ENCODE measurements around the gene CAMK1D. TPM values are rescaled to one million over a fixed set of nuclear protein-coding genes. Genes with fewer than 3 reads are reported as not detected.

The CAMK1D gene
- total RNA-seq, 4 donors from 2014 or later: 8.8 to 17.8 (median 13.9) TPM

DNA sequence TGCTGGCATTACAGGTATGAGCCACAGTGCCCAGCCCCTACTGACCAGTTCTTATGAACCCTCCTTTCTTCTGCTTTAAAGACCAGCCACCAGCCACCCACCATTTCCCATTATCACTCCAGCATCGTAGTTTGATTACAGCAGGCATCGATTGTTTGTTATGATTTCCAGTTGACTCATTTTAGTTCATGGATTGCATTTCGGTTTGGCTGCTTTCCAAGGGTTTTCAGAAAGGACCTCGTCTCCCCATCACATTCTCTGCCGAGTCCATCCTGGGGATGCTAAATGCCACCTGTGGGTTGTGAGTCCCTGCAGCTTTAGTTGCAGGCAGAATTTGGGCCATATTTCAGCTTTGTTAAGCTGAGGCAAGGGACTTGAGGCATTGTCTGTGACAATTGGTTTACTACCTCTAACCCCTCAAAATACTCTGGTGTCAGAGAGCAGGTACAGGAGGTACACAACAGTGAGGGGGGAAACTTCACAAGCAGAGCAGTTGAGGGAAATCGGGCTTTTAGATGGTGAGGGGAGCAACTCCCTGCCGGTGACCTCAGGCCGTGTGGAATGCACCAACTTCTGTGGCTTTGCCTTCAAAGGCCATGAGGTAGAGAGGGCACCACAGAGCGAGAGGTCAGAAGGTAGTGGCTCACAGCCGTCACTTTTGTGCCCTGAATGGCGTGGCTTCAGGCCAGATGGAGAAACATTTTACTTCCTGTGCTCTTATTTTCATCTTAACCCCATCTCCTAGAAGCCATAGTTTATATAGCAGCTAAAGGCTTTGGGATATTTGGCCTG, 448.3 kb downstream of the CAMK1D start:
- TF ChIP-seq, protein P1, sequence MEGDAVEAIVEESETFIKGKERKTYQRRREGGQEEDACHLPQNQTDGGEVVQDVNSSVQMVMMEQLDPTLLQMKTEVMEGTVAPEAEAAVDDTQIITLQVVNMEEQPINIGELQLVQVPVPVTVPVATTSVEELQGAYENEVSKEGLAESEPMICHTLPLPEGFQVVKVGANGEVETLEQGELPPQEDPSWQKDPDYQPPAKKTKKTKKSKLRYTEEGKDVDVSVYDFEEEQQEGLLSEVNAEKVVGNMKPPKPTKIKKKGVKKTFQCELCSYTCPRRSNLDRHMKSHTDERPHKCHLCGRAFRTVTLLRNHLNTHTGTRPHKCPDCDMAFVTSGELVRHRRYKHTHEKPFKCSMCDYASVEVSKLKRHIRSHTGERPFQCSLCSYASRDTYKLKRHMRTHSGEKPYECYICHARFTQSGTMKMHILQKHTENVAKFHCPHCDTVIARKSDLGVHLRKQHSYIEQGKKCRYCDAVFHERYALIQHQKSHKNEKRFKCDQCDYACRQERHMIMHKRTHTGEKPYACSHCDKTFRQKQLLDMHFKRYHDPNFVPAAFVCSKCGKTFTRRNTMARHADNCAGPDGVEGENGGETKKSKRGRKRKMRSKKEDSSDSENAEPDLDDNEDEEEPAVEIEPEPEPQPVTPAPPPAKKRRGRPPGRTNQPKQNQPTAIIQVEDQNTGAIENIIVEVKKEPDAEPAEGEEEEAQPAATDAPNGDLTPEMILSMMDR (IDR thresholded peaks at IDR 0.05; ENCODE audit: low read depth): no peak

DNA sequence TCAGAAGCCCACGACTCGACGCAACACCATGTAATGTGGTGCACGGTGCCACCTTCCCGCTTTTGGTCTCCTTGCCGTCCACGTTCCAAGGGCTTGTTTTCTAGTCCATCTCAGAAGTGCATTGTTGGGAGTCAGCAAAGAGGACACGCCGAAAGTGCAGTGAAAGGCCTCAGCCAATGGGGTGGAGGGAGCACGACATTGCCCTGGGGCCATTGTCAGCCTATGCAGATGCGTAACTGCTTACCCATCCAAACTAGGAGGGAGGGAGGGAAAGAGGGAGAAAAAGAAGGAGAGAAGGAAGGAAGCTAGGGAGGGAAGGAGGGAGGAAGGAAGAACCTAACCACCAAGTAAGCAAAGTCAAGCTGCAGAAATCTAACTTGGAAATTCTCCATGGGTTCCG, 449.8 kb downstream of the CAMK1D start:
- TF ChIP-seq, protein P1 (IDR thresholded peaks at IDR 0.05; ENCODE audit: low read depth): no peak

DNA sequence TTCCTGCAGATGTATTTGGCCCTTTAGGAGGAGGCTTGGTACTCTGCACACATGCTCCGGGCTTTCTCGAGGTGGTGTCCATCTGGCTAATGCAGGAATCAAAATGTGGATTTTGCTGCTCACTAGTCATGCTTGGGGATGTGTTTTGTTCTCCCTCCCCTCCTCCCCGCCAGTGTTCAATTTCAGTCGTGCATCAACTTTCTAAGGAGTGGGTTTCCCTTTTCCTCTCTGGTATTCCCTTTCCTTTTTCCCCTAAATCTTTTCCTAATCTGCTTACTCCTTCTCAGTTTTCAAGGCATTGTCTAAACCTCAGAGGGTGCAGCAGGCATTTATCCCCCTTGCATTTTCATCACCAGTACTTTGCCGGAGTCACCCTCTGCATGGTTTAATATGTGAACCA, 450.4 kb downstream of the CAMK1D start:
- TF ChIP-seq, protein P1 (IDR thresholded peaks at IDR 0.05; ENCODE audit: low read depth): no peak

DNA sequence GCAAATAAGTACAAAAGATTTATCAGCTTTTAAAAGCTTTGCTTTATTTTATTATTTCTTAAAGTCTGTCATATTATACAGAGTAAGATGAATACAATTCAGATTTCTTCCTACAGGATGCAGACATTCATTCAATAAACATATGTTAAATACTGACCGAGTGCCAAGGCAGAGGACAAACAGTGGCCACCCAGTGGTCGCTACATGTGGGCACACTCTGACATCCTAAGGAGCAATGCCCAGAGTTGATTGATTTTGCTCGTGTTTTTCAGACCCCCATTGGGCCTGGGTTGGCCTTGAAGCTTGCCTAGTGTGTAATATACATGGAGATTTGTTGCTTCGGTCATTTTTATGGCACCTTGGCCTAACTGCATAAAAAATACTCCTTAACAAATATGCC, 451.0 kb downstream of the CAMK1D start:
- TF ChIP-seq, protein P1 (IDR thresholded peaks at IDR 0.05; ENCODE audit: low read depth): no peak

DNA sequence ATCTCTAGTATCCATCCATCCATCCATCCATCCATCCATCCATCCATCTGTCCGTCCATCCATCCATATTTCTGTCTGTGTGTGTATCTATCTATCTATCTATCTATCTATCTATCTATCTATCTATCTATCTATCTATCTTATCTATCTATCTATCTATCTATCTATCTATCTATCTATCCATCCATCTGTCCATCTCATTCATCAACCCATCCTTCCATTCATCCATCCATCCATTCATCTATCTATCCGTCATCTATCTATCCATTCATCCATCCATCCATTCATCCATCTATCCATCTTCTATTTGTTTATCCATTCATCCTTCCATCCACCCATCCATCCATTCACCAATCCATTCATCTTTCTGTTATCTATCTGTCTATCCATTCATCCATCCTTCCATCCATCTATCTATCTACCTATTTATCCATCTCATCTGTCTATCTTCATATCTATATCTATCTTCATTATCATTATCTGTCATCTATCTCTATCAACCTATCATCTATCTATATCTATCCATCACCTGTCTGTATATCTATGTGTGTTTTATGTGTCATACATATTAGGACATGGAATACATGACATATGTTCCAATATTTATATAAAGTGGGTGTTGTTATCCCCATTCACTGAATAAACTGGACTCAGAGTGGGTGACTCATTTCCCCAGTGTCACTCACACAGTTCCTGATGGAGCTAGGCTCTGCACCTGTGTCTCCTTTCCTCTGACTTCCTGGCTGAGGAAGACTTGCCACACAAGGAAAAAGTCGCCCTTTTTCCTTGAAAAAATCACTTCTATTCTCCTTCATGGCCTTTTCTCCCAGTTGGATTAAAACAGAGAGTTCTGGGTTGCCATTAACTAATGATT, 452.1 kb downstream of the CAMK1D start:
- TF ChIP-seq, protein P1 (IDR thresholded peaks at IDR 0.05; ENCODE audit: low read depth): no peak

DNA sequence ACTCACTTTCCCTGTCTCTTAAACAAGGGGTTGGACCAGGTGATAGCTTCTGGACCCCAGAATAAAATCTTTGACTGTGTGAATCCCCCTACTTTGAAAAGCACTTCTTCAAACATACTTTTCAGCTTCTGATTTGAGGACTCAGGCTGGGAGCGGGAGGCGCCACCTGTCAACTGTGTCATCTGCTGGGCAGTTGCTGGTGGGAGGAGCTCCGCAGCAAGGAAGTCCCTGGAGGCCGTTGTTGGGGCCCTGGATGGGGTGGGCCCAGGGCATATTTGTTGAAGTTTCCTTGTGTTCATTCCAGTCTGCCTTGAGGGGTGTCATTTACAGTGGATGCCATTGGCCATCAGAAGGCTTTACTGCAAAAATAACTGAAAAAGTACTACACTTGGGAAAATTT, 454.4 kb downstream of the CAMK1D start:
- TF ChIP-seq, protein P1 (IDR thresholded peaks at IDR 0.05; ENCODE audit: low read depth): no peak
